K562 (cell line): Measurements from ENCODE around the gene SCAPER.

Source experiments
- NCOA2 ChIP-seq, 2 experiments: fragments of 450-650 bp; IDR thresholded peaks; 2 replicates each; pipeline ENCODE4 v1.6.1; 2018; ENCODE audit warnings: mild to moderate bottlenecking in 2 of 2, moderate library complexity in 1 of 2; ENCODE audit not compliant: partially characterized antibody in 2 of 2
- ZNF431 ChIP-seq: sonication (generic); formaldehyde crosslinking; IDR thresholded peaks from 2 replicates; pipeline ENCODE4 v1.8.0; 2022; ENCODE audit warnings: mild to moderate bottlenecking, missing genetic modification reagents

DNA sequence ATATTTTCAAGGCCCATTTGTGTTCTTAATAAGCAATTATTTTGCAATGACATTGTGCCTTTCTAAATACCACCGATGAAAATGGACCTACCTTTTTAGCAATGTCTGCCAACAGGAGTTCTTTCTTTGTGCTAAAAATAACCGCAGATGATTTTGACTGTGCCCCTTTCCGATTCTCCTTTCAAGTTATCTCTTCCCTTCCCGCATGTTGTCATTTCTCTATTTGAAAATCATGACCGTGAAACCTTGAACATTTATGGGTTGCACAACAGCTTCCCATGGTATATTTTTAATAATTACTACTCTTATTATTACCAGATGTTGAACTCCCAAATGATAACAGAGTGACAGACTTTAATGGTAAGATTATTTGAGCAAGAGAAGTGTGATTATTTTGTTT, 583.5 kb downstream of the SCAPER start:
- TF ChIP-seq ZNF431 (CRISPR knock-in tag) (no peak), NCOA2 (IDR thresholded peaks at IDR 0.05; ENCODE audit: partially characterized antibody in 2 of 2) (no peak)
